A549 (cell line): ENCODE measurements around the gene GORASP1. TPM values are rescaled to one million over a fixed set of nuclear protein-coding genes. Genes with fewer than 3 reads are reported as not detected.

Experiments
- ATAC-seq, 2 experiments: fragments of 200-7000 bp in 1 of 2; fragments of >200 bp in 1 of 2; cut with Nextera tagmentation in 1 of 2; cut with Tn5 transposase in 1 of 2; 3 replicates each; pipeline versions ENCODE4 v1.8.0 to v1.9.1; 2018 to 2020; ENCODE audit warnings: mild to moderate bottlenecking in 1 of 2, moderate library complexity in 1 of 2
- CTCF ChIA-PET: fragments of 300-600 bp; sonication (Branson Sonifier 250); formaldehyde crosslinking; extraction: SDS; loops from one replicate; lab custom pipeline; 2021; ENCODE audit warnings: antibody characterized with exemption, inconsistent platforms; lab: Yijun Ruan, JAX
- POLR2A ChIA-PET: fragments of 350-600 bp; formaldehyde crosslinking; extraction: SDS; loops from one replicate; lab custom pipeline; 2021; ENCODE audit warnings: antibody characterized with exemption, inconsistent platforms; lab: Yijun Ruan, JAX
- DNase-seq, 2 experiments: peaks; one replicate each; pipeline versions ENCODE4 v3.0.0 to v3.0.0-alpha.2; 2011 to 2016; ENCODE audit warnings: low read depth in 1 of 2, low spot score in 1 of 2
- FAIRE-seq: peaks from 2 replicates; lab custom pipeline; 2011; peaks lifted over from hg19 to GRCh38; lab: Jason Lieb, UNC
- H3K27ac ChIP-seq, 2 experiments: fragments of >200 bp; sonication (Bioruptor Twin); formaldehyde crosslinking; 3 replicates each; pipeline ENCODE4 v1.5.1; 2016 to 2017
- H3K4me1 ChIP-seq: fragments of >200 bp; sonication (Bioruptor Twin); formaldehyde crosslinking; 3 replicates; pipeline ENCODE4 v1.6.1; 2016
- H3K4me2 ChIP-seq: fragments of >200 bp; sonication (Bioruptor Twin); formaldehyde crosslinking; 3 replicates; pipeline ENCODE4 v1.6.1; 2016
- H3K4me3 ChIP-seq: fragments of >200 bp; sonication (Bioruptor Twin); formaldehyde crosslinking; 3 replicates; pipeline ENCODE4 v1.5.1; 2016
- H3K9me3 ChIP-seq: fragments of >200 bp; sonication (Bioruptor Twin); formaldehyde crosslinking; 3 replicates; pipeline ENCODE4 v1.6.1; 2016
- EHF ChIP-seq: fragments of 250-450 bp; sonication (Bioruptor Pico); IDR thresholded peaks from 2 replicates; pipeline ENCODE4 v1.5.0; 2020; ENCODE audit warnings: mild to moderate bottlenecking
- ESRRA ChIP-seq: fragments of 150-350 bp; IDR thresholded peaks from 2 replicates; pipeline ENCODE4 v1.6.1; 2014; ENCODE audit warnings: mild to moderate bottlenecking, low read length, borderline replicate concordance
- GATA3 ChIP-seq: IDR thresholded peaks from 2 replicates; pipeline ENCODE4 v1.6.1; 2012; ENCODE audit warnings: borderline replicate concordance
- HES2 ChIP-seq: fragments of >200 bp; sonication (Bioruptor Twin); formaldehyde crosslinking; IDR thresholded peaks from 2 replicates; pipeline ENCODE4 v1.6.1; 2016
- HMGXB4 ChIP-seq: fragments of 250-450 bp; sonication (Bioruptor Pico); IDR thresholded peaks from 2 replicates; pipeline ENCODE4 v1.5.0; 2021; ENCODE audit warnings: mild to moderate bottlenecking, moderate library complexity, borderline replicate concordance
- HOXB5 ChIP-seq: fragments of 250-450 bp; sonication (Bioruptor Pico); IDR thresholded peaks from 2 replicates; pipeline ENCODE4 v1.5.0; 2020; ENCODE audit warnings: mild to moderate bottlenecking, moderate library complexity
- JUNB ChIP-seq: fragments of >200 bp; sonication (Bioruptor Twin); formaldehyde crosslinking; IDR thresholded peaks from 2 replicates; pipeline ENCODE4 v1.6.1; 2016
- MAZ ChIP-seq: fragments of 150-350 bp; IDR thresholded peaks from 2 replicates; pipeline ENCODE4 v1.6.1; 2014; ENCODE audit warnings: antibody characterized with exemption, low read depth, low read length, borderline replicate concordance
- NPAS2 ChIP-seq: fragments of 250-450 bp; sonication (Bioruptor Pico); IDR thresholded peaks from 2 replicates; pipeline ENCODE4 v1.8.0; 2022; ENCODE audit warnings: mild to moderate bottlenecking, moderate library complexity, borderline replicate concordance
- PBX3 ChIP-seq: IDR thresholded peaks from 2 replicates; pipeline ENCODE4 v1.6.1; 2012
- POLR2A ChIP-seq: IDR thresholded peaks from 2 replicates; pipeline ENCODE4 v1.6.1; 2012; ENCODE audit warnings: mild to moderate bottlenecking, low read length
- RARB ChIP-seq: fragments of 250-450 bp; sonication (Bioruptor Pico); IDR thresholded peaks from 2 replicates; pipeline ENCODE4 v1.8.0; 2021; ENCODE audit warnings: mild to moderate bottlenecking, moderate library complexity
- REST ChIP-seq: fragments of 200-600 bp; sonication (generic); IDR thresholded peaks from 2 replicates; pipeline ENCODE4 v1.6.1; 2016; ENCODE audit warnings: antibody characterized with exemption, mild to moderate bottlenecking, moderate library complexity
- RFX5 ChIP-seq: fragments of 450-650 bp; IDR thresholded peaks from 2 replicates; pipeline ENCODE4 v1.7.1; 2014; ENCODE audit warnings: antibody characterized with exemption, mild to moderate bottlenecking, moderate library complexity
- ZNF302 ChIP-seq: fragments of 250-450 bp; sonication (Bioruptor Pico); IDR thresholded peaks from 2 replicates; pipeline ENCODE4 v1.9.0; 2021; ENCODE audit warnings: inconsistent platforms, mild to moderate bottlenecking, moderate library complexity
- ZSCAN20 ChIP-seq: fragments of 250-450 bp; sonication (Bioruptor Pico); IDR thresholded peaks from 2 replicates; pipeline ENCODE4 v1.8.0; 2022; ENCODE audit warnings: mild to moderate bottlenecking, moderate library complexity
- WGBS: methylation state at CpG from one replicate; pipeline ENCODE4 v1.1.6; 2017; ENCODE audit errors: missing lambda C conversion rate; 5-methylcytosine and 5-hydroxymethylcytosine counted together
- polyA plus RNA-seq, 4 experiments: library from polyadenylated mRNA; depleted of rRNA in 3 of 4; stranded (reverse); fragments of >200 nt; fragmentation: RNase III in 1 of 4; extraction: RNeasy Plus Mini Kit Qiagen cat#74134 plus additional on column Dnase treatment in 1 of 4; gene quantifications; 2 replicates in 3 of 4; 3 replicates in 1 of 4; pipeline ENCODE4 v1.2.3, GENCODE V29; 2011 to 2017

GORASP1 gene
- polyA plus RNA-seq, 2 of the 4 experiments (the other 2 are of a cell fraction), result 30.3 to 32.3 TPM

GRCh38 chr3:39133093-39133490 lies 25.7 kb upstream of the GORASP1 start:
- POLR2A ChIA-PET, result no interaction called here
- TF ChIP-seq EHF (no peak), RARB (CRISPR knock-in tag) (no peak), HES2 (no peak), POLR2A (no peak), ESRRA (no peak), PBX3 (no peak), HOXB5 (no peak), GATA3 (no peak), ZSCAN20 (CRISPR knock-in tag) (no peak)
- CTCF ChIA-PET, result interaction anchor here (1.6 to 22.7 kb wide), 3 partner anchors 57 to 159 kb away, joined by 5 to 383 read pairs (median 10); no protein-coding TSS in a partner anchor
- ATAC-seq (no peak), DNase-seq (no peak), FAIRE-seq (no peak)
- Histone ChIP-seq H3K9me3 (no peaks in the 10 kb centered on the region), H3K4me2 (no peak overlapping the region), H3K4me1 (no peaks in the 10 kb centered on the region), H3K27ac (no peak overlapping the region), H3K4me3 (no peak overlapping the region)
- 92% methylated on average over 1 of the region's 1 CpG for WGBS

GRCh38 chr3:39132096-39133092 lies 25.0 kb upstream of the GORASP1 start:
- ATAC-seq (no peak), DNase-seq (no peak), FAIRE-seq (no peak)
- ChIA-PET CTCF (interaction anchor here (1.1 to 22.7 kb wide), 5 partner anchors 11 to 246 kb away, joined by 3 to 383 read pairs (median 3); no protein-coding TSS in a partner anchor), POLR2A (interaction anchor here (0.6 kb wide), 1 partner anchor 61 kb away, joined by 4 read pairs; no protein-coding TSS in a partner anchor)
- Histone ChIP-seq H3K9me3 (no peaks in the 10 kb centered on the region), H3K4me1 (no peaks in the 10 kb centered on the region), H3K4me2 (no peak overlapping the region), H3K4me3 (no peak overlapping the region), H3K27ac (no peak overlapping the region)
- WGBS, result 73% methylated on average over 11 of the region's 11 CpGs
- TF ChIP-seq NPAS2 (CRISPR knock-in tag) (no peak), RFX5 (no peak), JUNB (no peak), REST (no peak), HES2 (no peak), HOXB5 (no peak), HMGXB4 (CRISPR knock-in tag) (no peak), ZNF302 (CRISPR knock-in tag) (no peak), MAZ (no peak)
